Stomach smooth muscle (tissue), 2 donors: ENCODE results near the gene TSPAN8.
"Not testable (repeated sequence)": the region's sequence is repeated elsewhere in the genome, so short reads cannot be mapped to it uniquely, and the experiment has no call there.

Source experiments
- H3K27ac ChIP-seq: one replicate; pipeline ENCODE4 v1.7.0; 2013; ENCODE audit warnings: mild to moderate bottlenecking, low read length, inconsistent platforms
- H3K27me3 ChIP-seq, 2 donors: one replicate each; pipeline ENCODE4 v1.7.0; 2013; ENCODE audit warnings: low read length in 2 of 2; ENCODE audit not compliant: insufficient read depth in 2 of 2, control insufficient read depth in 1 of 2
- H3K36me3 ChIP-seq, 2 donors: one replicate each; pipeline ENCODE4 v1.7.0; 2013; ENCODE audit warnings: low read length in 2 of 2; ENCODE audit not compliant: control insufficient read depth in 2 of 2, insufficient read depth in 2 of 2
- H3K4me1 ChIP-seq: one replicate; pipeline ENCODE4 v1.7.0; 2013; ENCODE audit warnings: low read length; ENCODE audit not compliant: control insufficient read depth, insufficient read depth
- H3K4me3 ChIP-seq, 2 donors: one replicate each; pipeline ENCODE4 v1.7.0; 2013; ENCODE audit warnings: low read length in 2 of 2
- H3K9ac ChIP-seq, 2 donors: one replicate each; pipeline ENCODE4 v1.7.0; 2013; ENCODE audit warnings: low read length in 2 of 2, mild to moderate bottlenecking in 1 of 2
- H3K9me3 ChIP-seq, 2 donors: one replicate each; pipeline ENCODE4 v1.7.0; 2013; ENCODE audit warnings: low read length in 2 of 2; ENCODE audit not compliant: control insufficient read depth in 2 of 2
- donor health status: healthy.
- donor health status: Pancreatic carcinoma.

The TSPAN8 gene

GRCh38 chr12:71128191-71128788 is 29.5 kb downstream of the TSPAN8 start:
- no peaks in the 10 kb centered on the region for H3K27me3 ChIP-seq

DNA sequence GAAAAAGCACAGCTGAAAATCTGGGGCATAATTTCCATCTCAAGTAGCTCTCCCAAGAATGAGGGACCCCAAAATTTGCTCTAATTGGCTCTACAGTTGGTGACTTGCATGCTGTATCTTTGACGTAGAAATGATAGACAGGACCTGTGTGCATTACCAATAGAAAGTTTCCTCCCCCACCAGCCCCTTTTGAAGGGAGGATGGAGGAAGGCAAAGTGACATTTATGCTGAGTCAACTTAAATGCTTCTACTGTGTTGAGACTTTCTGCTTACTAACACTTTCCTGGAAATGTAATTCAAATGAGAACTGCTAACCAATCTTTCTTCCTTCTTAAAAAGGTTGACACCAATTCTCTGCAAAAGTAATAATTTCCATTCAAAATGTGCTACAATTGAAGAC is 31.9 kb downstream of the TSPAN8 start:
- H3K9me3 ChIP-seq = no peaks in the 10 kb centered on the region
- H3K9ac ChIP-seq = no peak overlapping the region
- no peaks in the 10 kb centered on the region for H3K27me3 ChIP-seq
- no peak overlapping the region for H3K27ac ChIP-seq
- no peaks in the 10 kb centered on the region for H3K4me1 ChIP-seq
- no peak overlapping the region for H3K4me3 ChIP-seq
- H3K36me3 ChIP-seq = no peaks in the 10 kb centered on the region

More at GRCh38 chr12:71128191-71128788, 29.5 kb downstream of the TSPAN8 start:
- no peak overlapping the region for H3K27ac ChIP-seq
- no peak overlapping the region for H3K4me3 ChIP-seq
- no peaks in the 10 kb centered on the region for H3K9me3 ChIP-seq
- H3K9ac ChIP-seq = no peak overlapping the region
- no peaks in the 10 kb centered on the region for H3K4me1 ChIP-seq
- H3K36me3 ChIP-seq = no peaks in the 10 kb centered on the region

DNA sequence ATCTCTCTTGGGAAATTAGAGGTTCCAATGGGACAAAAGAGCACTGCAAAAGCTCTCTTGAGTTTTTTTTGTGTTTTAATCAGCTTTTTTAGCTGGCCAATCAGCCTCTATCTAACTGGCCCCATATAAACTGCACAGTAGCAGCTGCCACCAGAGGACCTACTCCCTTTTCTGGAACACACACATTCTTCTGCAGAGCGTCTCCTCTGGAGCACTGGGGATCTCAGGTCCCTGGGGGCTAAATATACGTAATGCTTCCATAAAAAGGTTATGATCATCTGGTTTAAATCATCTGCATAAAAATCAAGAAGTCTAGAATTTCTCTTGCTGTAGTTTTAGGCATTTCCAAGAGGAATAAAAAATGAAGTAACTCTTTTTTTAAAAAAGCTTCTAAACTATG is 32.3 kb downstream of the TSPAN8 start:
- no peak overlapping the region for H3K27ac ChIP-seq
- no peak overlapping the region for H3K4me3 ChIP-seq
- H3K27me3 ChIP-seq = no peaks in the 10 kb centered on the region
- H3K9me3 ChIP-seq = no peaks in the 10 kb centered on the region
- no peak overlapping the region for H3K9ac ChIP-seq
- no peaks in the 10 kb centered on the region for H3K36me3 ChIP-seq
- H3K4me1 ChIP-seq = no peaks in the 10 kb centered on the region

DNA sequence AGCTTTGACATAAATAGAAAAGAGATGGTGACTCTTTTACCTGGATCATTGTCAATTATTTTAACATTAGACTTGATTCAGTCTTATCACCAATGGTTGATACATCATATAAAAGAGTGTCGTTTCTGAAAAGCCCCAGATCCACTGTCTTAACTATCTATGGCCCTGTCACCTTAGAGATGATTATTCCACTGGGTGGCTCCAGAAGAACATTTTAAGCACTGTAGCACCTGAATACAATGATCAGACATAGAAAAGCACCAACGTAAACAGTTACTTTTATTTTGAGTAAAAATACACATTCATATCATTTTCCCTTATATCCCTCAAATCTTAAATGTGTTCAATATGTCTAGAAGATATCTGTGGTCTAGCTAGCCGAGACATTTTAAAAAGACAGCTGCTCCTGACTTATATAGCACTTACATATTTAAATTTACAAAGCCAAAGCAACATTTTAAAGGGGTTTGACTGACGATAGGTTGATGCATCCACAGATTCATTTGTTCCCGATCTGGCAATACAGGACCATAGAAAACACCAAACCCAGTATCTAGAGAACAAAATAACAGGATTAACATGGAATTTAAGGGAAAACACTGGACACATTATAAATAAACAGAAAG is 32.9 kb downstream of the TSPAN8 start:
- Histone ChIP-seq H3K4me3 (no peak overlapping the region), H3K36me3 (no peaks in the 10 kb centered on the region), H3K9ac (no peak overlapping the region), H3K9me3 (no peaks in the 10 kb centered on the region), H3K27me3 (no peaks in the 10 kb centered on the region), H3K4me1 (no peaks in the 10 kb centered on the region), H3K27ac (no peak overlapping the region)

DNA sequence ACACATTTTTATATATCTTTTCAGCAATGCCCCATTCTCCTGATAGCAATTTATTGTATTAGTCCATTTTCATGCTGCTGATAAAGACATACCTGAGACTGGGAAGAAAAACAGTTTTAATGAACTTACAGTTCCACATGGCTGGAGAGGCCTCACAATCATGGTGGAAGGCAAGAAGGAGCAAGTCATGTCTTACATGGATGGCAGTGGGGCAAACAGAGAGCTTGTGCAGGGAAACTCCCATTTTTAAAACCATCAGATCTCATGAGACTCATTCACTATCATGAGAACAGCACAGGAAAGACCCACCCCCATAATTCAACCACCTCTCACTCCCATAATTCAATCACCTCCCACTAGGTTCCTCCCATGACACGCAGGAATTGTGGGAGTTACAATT is 44.7 kb downstream of the TSPAN8 start:
- not testable (repeated sequence) for H3K4me3 ChIP-seq, H3K27me3 ChIP-seq, H3K36me3 ChIP-seq, H3K27ac ChIP-seq, H3K9me3 ChIP-seq, H3K9ac ChIP-seq, H3K4me1 ChIP-seq

- Histone ChIP-seq H3K9me3 (peaks cover under 1 to 2% of the 10 kb centered on the region in 2 donors), H3K9ac (no peak overlapping the region), H3K36me3 (no peaks in the 10 kb centered on the region), H3K27ac (no peak overlapping the region), H3K4me1 (no peaks in the 10 kb centered on the region), H3K4me3 (no peak overlapping the region), H3K27me3 (no peaks in the 10 kb centered on the region)
Observed at GRCh38 chr12:71109834-71110233, 48.0 kb downstream of the TSPAN8 start.

DNA sequence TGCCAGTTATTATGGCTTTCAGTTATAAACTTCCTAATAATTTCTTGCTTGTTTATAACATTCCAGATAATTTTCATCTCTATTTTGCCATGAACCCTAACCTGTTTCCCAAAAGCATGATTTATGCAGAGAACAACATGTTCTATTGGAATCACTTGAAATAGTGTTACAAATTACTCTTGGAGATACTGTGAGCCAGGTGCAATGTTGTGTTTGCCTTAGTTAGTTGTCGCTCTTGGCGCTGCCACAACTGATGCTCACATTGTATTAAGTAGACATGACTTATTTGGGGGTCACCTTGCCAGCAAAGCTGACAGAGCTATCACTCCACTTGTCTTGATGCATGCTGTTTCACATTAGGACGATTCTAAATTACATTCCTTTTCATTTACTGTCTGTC is 49.4 kb downstream of the TSPAN8 start:
- Histone ChIP-seq H3K4me3 (no peak overlapping the region), H3K36me3 (no peaks in the 10 kb centered on the region), H3K4me1 (no peaks in the 10 kb centered on the region), H3K9ac (no peak overlapping the region), H3K27ac (no peak overlapping the region), H3K9me3 (peaks cover under 1 to 2% of the 10 kb centered on the region in 2 donors), H3K27me3 (no peaks in the 10 kb centered on the region)

DNA sequence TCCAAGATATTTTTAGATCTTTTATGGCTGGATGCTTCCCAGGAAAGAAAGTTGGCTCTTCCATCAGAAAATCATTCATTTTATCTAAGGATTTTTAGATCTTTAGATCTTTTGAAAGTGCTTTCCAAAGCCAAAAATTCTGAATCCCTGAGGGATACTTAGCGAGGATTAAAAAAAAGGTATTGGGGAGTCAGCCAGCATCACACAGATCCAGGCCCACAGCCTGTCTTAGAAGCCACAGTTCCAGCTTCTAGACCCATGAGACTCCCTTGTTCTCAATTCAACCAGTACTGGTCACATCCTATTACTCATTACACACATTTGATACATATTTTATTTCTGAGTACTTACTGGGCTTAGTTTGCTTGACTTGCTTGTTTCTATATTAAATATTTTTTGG is 49.9 kb downstream of the TSPAN8 start:
- no peaks in the 10 kb centered on the region for H3K36me3 ChIP-seq
- no peak overlapping the region for H3K4me3 ChIP-seq
- no peak overlapping the region for H3K27ac ChIP-seq
- no peaks in the 10 kb centered on the region for H3K27me3 ChIP-seq
- H3K4me1 ChIP-seq = no peaks in the 10 kb centered on the region
- peaks cover 0 to 2% of the 10 kb centered on the region in 2 donors for H3K9me3 ChIP-seq
- H3K9ac ChIP-seq = no peak overlapping the region

DNA sequence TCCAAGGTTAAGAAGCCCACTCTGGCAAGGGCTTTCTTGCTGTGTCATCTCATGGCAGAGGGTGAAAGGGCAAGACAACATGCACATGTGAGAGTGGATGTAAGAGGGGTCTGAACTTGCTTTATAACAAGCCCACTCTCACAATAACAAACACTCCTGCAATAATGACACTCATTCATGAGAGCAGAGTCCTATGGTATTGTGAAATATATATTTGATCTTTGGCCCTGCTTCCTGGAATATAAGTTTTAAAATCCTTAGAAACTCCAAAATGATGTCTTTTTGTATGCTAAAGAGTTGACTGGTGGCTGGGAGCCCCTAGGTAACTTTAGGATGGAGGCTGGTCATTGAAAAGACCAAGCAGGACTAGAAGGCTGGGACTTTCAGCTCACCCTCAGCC is 51.8 kb downstream of the TSPAN8 start:
- peaks cover 0 to 2% of the 10 kb centered on the region in 2 donors for H3K9me3 ChIP-seq
- no peaks in the 10 kb centered on the region for H3K36me3 ChIP-seq

GRCh38 chr12:71092290-71092689 is 65.5 kb downstream of the TSPAN8 start:
- Histone ChIP-seq H3K27ac (no peak overlapping the region), H3K4me3 (no peak overlapping the region), H3K9me3 (peaks cover 0 to 3% of the 10 kb centered on the region in 2 donors), H3K27me3 (no peaks in the 10 kb centered on the region), H3K36me3 (no peaks in the 10 kb centered on the region), H3K4me1 (no peaks in the 10 kb centered on the region), H3K9ac (no peak overlapping the region)

More for the DNA sequence above, 51.8 kb downstream of the TSPAN8 start:
- no peak overlapping the region for H3K27ac ChIP-seq
- H3K9ac ChIP-seq = no peak overlapping the region
- H3K4me3 ChIP-seq = no peak overlapping the region
- H3K27me3 ChIP-seq = no peaks in the 10 kb centered on the region
- H3K4me1 ChIP-seq = no peaks in the 10 kb centered on the region

DNA sequence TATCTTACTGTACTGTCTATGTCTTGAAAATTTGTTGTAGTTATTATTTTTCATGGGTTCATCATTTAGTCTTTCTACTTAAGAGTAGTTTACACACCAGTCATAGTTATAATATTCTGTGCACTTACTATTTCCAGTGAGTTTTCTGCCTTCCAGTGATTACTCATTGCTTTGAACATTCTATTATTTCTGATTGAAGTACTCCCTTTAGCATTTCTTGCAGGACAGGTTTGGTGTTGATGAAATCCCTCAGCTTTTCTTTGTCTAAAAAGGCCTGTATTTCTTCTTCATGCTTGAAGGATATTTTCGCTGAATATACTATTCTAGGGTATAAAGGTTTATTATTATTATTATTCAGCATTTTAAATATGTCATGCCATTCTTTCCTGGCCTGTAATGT is 66.8 kb downstream of the TSPAN8 start:
- H3K9ac ChIP-seq = no peak overlapping the region
- no peaks in the 10 kb centered on the region for H3K27me3 ChIP-seq
- no peak overlapping the region for H3K4me3 ChIP-seq
- H3K4me1 ChIP-seq = no peaks in the 10 kb centered on the region
- H3K9me3 ChIP-seq = peaks cover 0 to 3% of the 10 kb centered on the region in 2 donors
- H3K36me3 ChIP-seq = no peaks in the 10 kb centered on the region
- H3K27ac ChIP-seq = no peak overlapping the region
